Breast epithelium (tissue), 4 donors: Measurements from ENCODE around the gene SFI1. TPM values are rescaled to one million over a fixed set of nuclear protein-coding genes. Genes with fewer than 3 reads are reported as not detected.
"Not testable (repeated sequence)": the region's sequence is repeated elsewhere in the genome, so short reads cannot be mapped to it uniquely, and the experiment has no call there.

Experiments used
- DNase-seq, 2 donors: peaks; one replicate each; pipeline ENCODE4 v3.0.0-alpha.2; 2019; ENCODE audit warnings: low spot score in 2 of 2
- H3K27ac ChIP-seq, 2 donors: fragments of 200-600 bp; sonication (generic) in 1 of 2; one replicate each; pipeline ENCODE4 v1.5.1; 2016 to 2019; ENCODE audit warnings: mild to moderate bottlenecking in 1 of 2
- H3K27me3 ChIP-seq, 2 donors: fragments of 200-600 bp; sonication (generic) in 1 of 2; one replicate each; pipeline versions ENCODE4 v1.5.1 to v1.6.0; 2017 to 2019; ENCODE audit warnings: control low read depth in 1 of 2, mild to moderate bottlenecking in 1 of 2
- H3K36me3 ChIP-seq: fragments of 200-600 bp; one replicate; pipeline ENCODE4 v1.5.1; 2019
- H3K4me1 ChIP-seq, 2 donors: fragments of 200-600 bp; sonication (generic); one replicate each; pipeline ENCODE4 v1.5.1; 2016 to 2019; ENCODE audit warnings: control low read depth in 1 of 2
- H3K4me3 ChIP-seq, 3 donors: fragments of 200-600 bp; sonication (generic); 1 replicate in 2 of 3; 2 replicates in 1 of 3; pipeline ENCODE4 v1.5.1; 2016 to 2019; ENCODE audit warnings: mild to moderate bottlenecking in 3 of 3, moderate library complexity in 2 of 3
- H3K9me3 ChIP-seq, 2 donors: fragments of 200-600 bp; sonication (generic) in 1 of 2; one replicate each; pipeline ENCODE4 v1.5.1; 2016 to 2019; ENCODE audit warnings: control low read depth in 1 of 2
- CTCF ChIP-seq, 3 donors: fragments of 450-650 bp; IDR thresholded peaks; one replicate each; pipeline ENCODE4 v1.5.1; 2016 to 2017; ENCODE audit warnings: antibody characterized with exemption in 3 of 3, mild to moderate bottlenecking in 3 of 3, moderate library complexity in 3 of 3
- POLR2A ChIP-seq: fragments of 450-650 bp; IDR thresholded peaks from one replicate; pipeline ENCODE4 v1.6.1; 2016; ENCODE audit warnings: antibody characterized with exemption, mild to moderate bottlenecking, moderate library complexity
- POLR2AphosphoS5 ChIP-seq, 3 donors: sonication (generic); formaldehyde crosslinking; IDR thresholded peaks; one replicate each; pipeline ENCODE4 v1.6.1; 2017; ENCODE audit warnings: antibody characterized with exemption in 3 of 3
- intact Hi-C: fragments of 100-400 bp; cut with DNase I; formaldehyde crosslinking; loops from one replicate; pipeline ENCODE4 v1.15.1; 2023; ENCODE audit warnings: low total_unique reads
- total RNA-seq, 3 donors: library from RNA; depleted of rRNA; stranded (reverse); fragments of >200 nt; gene quantifications; one replicate each; pipeline ENCODE4 v1.1.0, GENCODE V29; 2016

The SFI1 gene
- total RNA-seq, 3 donors from 2014 or later: 17.4 to 62.9 (median 42.1) TPM

GRCh38 chr22:31544481-31545480 is 48.4 kb downstream of the SFI1 start:
- TF ChIP-seq POLR2A (no peak), POLR2AphosphoS5 (IDR thresholded peaks at IDR 0.05) (no peak), CTCF (IDR thresholded peaks at IDR 0.05) (no peak)
- H3K36me3 ChIP-seq: no peaks in the 10 kb centered on the region
- H3K9me3 ChIP-seq: no peaks in the 10 kb centered on the region
- no peak overlapping the region for H3K4me3 ChIP-seq
- no peak overlapping the region for H3K27ac ChIP-seq
- no peaks in the 10 kb centered on the region for H3K27me3 ChIP-seq
- H3K4me1 ChIP-seq: no peaks in the 10 kb centered on the region
- DNase-seq: no peak
- intact Hi-C loops: no loop called here

GRCh38 chr22:31550871-31551370 is 54.6 kb downstream of the SFI1 start:
- Histone ChIP-seq H3K36me3 (no peaks in the 10 kb centered on the region), H3K9me3 (no peaks in the 10 kb centered on the region), H3K4me1 (no peaks in the 10 kb centered on the region), H3K4me3 (no peak overlapping the region), H3K27ac (no peak overlapping the region), H3K27me3 (no peaks in the 10 kb centered on the region)
- intact Hi-C loops: no loop called here
- TF ChIP-seq POLR2AphosphoS5 (IDR thresholded peaks at IDR 0.05): no peak
- TF ChIP-seq CTCF (IDR thresholded peaks at IDR 0.05): no peak
- no peak for TF ChIP-seq POLR2A
- DNase-seq: no peak

GRCh38 chr22:31556627-31557203 is 60.4 kb downstream of the SFI1 start:
- H3K4me1 ChIP-seq: no peaks in the 10 kb centered on the region
- no peaks in the 10 kb centered on the region for H3K9me3 ChIP-seq
- no peak overlapping the region for H3K27ac ChIP-seq
- DNase-seq: no peak
- H3K27me3 ChIP-seq: no peaks in the 10 kb centered on the region
- no peak overlapping the region for H3K4me3 ChIP-seq
- intact Hi-C loops: no loop called here
- H3K36me3 ChIP-seq: no peaks in the 10 kb centered on the region
- TF ChIP-seq POLR2A (no peak), POLR2AphosphoS5 (IDR thresholded peaks at IDR 0.05) (no peak), CTCF (IDR thresholded peaks at IDR 0.05) (peak in 2 of 3 donors; percentile 43 to 56)

GRCh38 chr22:31558546-31558945 is 62.2 kb downstream of the SFI1 start:
- H3K9me3 ChIP-seq, H3K27me3 ChIP-seq, DNase-seq, H3K36me3 ChIP-seq, H3K4me3 ChIP-seq, intact Hi-C loops, H3K4me1 ChIP-seq, H3K27ac ChIP-seq: not testable (repeated sequence)

- no peaks in the 10 kb centered on the region for H3K36me3 ChIP-seq
- TF ChIP-seq POLR2AphosphoS5 (IDR thresholded peaks at IDR 0.05): peak in 1 of 3 donors; percentile 27
- peak in 2 of 3 donors; percentile 64 to 83 for TF ChIP-seq CTCF (IDR thresholded peaks at IDR 0.05)
- no peak for TF ChIP-seq POLR2A
- intact Hi-C loops: loop anchor here (2.0 kb wide), 1 partner anchor 69 kb away; no protein-coding TSS in a partner anchor
Observed at GRCh38 chr22:31561238-31561887, 65.0 kb downstream of the SFI1 start.

More at GRCh38 chr22:31561238-31561887, 65.0 kb downstream of the SFI1 start:
- peak overlapping the region in 1 of 2 donors; percentile 17 for H3K27ac ChIP-seq
- H3K9me3 ChIP-seq: no peaks in the 10 kb centered on the region
- H3K4me3 ChIP-seq: no peak overlapping the region
- DNase-seq: peak; percentile 60 to 83
- no peaks in the 10 kb centered on the region for H3K4me1 ChIP-seq
- no peaks in the 10 kb centered on the region for H3K27me3 ChIP-seq
